Prostate gland (tissue), 1 donor: ENCODE data around the gene IMMP2L.

Experiments
- POLR2A ChIP-seq: fragments of 450-650 bp; IDR thresholded peaks from one replicate; pipeline ENCODE4 v1.6.1; 2016; ENCODE audit warnings: antibody characterized with exemption, mild to moderate bottlenecking
- POLR2AphosphoS5 ChIP-seq: sonication (generic); formaldehyde crosslinking; IDR thresholded peaks from one replicate; pipeline ENCODE4 v1.6.1; 2017; ENCODE audit warnings: antibody characterized with exemption

DNA sequence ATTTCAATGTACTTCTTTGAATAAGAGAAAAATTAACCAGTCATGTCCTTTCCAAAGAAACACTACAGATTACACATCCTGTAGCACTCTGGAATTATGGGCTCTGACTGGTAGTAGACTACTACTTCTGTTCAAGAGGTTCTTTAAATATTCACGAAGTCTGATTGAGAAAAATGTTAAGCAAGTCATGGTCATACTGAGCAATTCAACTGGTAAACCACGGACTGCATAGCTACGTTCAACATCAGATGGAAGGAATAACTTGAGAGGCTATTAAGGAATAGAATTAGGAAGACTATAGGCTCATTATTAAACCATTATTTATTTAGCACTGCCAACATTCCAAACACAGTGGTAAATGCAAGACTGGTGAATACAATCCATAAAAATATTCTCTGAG, 160.8 kb downstream of the IMMP2L start:
- no peak for TF ChIP-seq POLR2AphosphoS5
- TF ChIP-seq POLR2A: no peak
